ENCODE measurements around the gene FMO2.
A peak's percentile ranks its signal among the peaks of the same experiment; 100 is the strongest.

FMO2 gene

GRCh38 chr1:171172471-171172870, 12.6 kb upstream of the FMO2 start:
- DNase-seq (ENCODE audit: extremely low spot score, insufficient read length, low read depth): no peak
- no peak for FAIRE-seq

GRCh38 chr1:171173069-171173468, 12.0 kb upstream of the FMO2 start:
- FAIRE-seq: no peak
- DNase-seq (ENCODE audit: extremely low spot score, insufficient read length, low read depth): no peak

DNA sequence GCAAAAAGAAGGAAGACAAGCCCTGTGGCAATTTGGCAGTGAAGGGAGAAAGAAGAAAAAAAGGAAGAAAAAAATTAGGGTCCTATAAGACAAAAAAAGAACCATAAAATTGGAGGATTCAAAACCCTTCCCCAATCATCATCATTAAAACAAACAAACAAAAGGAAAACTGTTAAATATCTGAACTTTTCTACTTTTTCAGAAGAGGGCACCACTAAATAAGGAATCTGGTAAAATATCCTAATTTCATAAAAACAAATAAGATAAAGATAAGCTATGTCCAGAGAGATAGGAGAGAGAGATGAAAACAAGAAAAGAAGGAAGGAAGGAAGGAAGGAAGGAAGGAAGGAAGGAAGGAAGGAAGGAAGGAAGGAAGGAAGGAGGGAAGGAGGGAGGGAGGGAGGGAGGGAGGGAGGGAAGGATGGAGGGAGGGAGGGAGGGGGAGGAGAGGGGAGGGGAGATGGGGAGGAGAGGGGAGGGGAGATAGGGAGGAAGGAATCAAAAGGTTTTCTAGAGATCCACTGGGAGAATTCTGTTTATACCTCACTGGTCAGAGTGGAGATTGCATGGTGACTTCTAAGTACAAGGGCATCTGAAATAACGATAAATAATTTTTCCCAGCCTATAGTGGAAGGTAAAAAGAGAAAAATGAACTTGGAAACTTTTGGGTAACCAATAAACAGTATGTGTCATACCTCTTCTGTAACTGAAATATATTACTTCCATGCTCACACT, 10.4 kb upstream of the FMO2 start:
- no peak for DNase-seq (ENCODE audit: extremely low spot score, insufficient read length, low read depth)
- no peak for FAIRE-seq

DNA sequence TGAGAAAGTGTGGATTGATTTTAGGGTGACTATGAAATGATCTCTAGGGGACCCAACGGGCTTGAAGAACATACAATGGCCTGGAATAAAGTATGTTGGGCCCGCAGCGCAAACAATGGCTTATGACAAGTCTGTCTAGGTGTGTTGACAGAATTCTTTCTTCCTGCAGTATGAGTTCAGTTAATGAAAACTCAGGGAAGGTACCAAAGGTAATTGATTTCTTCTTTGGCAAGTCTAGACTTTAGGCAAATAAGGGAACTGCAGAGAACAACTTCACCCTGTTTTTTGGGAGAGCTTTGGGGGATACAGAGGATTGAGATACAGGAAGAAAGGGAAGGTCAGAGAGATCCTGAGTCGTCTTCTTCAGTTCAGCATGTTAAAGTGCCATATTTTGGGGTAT, 7.8 kb upstream of the FMO2 start:
- FAIRE-seq (no peak), DNase-seq (ENCODE audit: extremely low spot score, insufficient read length, low read depth) (no peak)

- no peak for FAIRE-seq
- DNase-seq (ENCODE audit: extremely low spot score, insufficient read length, low read depth): no peak
Observed at GRCh38 chr1:171179318-171180227, 5.5 kb upstream of the FMO2 start.

DNA sequence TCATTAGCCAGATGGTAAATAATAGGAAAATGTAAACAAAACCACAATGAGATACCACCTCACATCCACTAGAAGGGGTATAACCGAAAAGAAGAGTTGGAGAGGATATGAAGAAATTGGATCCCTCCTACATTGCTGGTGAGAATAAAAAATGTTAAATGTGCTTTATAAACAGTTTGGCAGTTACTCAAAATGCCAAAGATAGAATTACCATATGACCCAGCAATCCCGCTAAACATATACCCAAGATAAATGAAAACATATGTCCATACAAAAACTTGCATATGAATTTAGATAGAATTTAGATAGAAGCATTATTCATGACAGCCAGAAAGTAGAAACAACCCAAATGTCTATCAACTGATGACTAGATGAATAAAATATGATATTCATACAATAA, 4.4 kb upstream of the FMO2 start:
- DNase-seq (ENCODE audit: extremely low spot score, insufficient read length, low read depth) (no peak), FAIRE-seq (no peak)

DNA sequence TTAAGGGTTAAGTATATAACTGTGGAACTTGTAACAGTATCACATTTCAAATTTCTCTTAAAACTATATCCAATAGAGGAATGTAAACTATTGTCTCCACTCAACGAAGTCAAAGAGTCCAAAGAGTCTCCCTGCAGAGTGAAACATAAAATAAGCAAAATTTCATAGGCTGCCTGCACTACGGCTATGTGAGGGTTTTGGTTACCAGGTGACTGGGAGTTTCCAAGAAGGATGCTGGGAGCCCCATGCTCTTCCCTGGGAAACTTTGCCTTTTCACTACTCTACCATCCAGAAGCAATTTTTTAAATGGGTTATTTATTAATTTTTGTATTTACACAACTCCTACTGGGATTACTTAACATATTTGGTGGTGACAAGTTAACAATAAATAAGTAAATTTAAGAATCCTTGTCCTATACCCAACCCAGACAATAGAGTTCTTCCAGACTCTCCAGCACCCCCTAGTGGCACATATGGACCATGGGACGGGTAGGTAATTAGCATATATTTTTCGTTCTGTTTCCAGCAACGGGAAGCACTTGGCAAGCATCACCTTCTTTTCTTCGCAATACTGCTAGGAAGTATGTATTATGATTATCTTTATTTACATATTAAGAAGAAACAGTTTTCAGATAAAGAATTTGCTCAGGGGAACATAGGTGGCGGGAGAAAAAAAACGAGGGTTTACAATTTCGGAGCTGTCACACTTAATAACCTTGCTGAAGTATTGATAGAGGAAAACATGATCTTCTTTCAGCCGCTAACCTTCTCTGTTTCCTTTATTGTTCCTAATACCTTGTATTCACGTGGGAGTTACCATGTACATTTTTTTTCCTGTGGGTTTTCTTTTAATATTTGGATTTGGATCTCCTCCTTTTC, 3.5 kb downstream of the FMO2 start:
- DNase-seq (ENCODE audit: extremely low spot score, insufficient read length, low read depth): peak; percentile 25
- peak; percentile 77 for FAIRE-seq

DNA sequence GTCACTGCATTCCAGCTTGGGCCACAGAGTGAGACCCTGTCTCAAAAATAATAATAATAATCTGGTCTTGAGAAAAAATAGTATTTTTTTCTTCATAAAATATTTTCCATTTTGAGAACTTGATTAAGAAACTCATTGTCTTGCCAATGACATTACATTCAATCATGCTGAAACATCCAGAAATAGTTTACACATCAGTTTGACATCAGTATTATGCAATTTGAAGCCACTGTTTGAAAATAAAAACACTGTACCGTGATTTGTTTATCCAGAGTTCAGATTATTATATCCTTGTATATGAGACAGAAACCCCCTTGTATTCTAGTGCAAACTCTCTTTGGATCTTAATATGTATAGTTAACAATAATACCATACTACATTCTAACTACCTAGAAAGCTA, 6.9 kb downstream of the FMO2 start:
- no peak for DNase-seq (ENCODE audit: extremely low spot score, insufficient read length, low read depth)
- no peak for FAIRE-seq

DNA sequence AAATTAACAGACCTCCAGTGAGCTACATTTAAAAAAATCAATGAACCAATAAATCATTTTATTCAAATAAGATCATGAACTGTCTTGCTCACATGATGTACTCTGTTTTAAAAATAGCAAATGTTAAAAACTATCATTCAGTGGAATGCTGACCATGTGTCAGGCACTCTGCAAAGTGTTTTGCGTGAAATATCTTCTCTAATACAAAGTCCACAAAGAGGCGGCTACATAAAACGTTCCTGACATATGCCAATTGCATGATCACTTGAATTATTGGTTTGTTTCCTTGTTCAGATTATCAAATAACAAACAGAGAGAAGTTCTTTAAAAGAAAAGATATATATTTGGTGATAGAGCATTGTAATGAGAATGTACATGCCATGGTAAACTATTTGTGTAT, 10.7 kb downstream of the FMO2 start:
- no peak for FAIRE-seq
- DNase-seq (ENCODE audit: extremely low spot score, insufficient read length, low read depth): no peak

- FAIRE-seq (no peak), DNase-seq (ENCODE audit: extremely low spot score, insufficient read length, low read depth) (no peak)
Observed at GRCh38 chr1:171196351-171196750, 11.3 kb downstream of the FMO2 start.

- DNase-seq (ENCODE audit: extremely low spot score, insufficient read length, low read depth) (no peak), FAIRE-seq (no peak)
Observed at GRCh38 chr1:171198081-171198480, 13.0 kb downstream of the FMO2 start.

- DNase-seq (ENCODE audit: extremely low spot score, insufficient read length, low read depth): no peak
- no peak for FAIRE-seq
Observed at GRCh38 chr1:171204296-171204695, 19.2 kb downstream of the FMO2 start.

GRCh38 chr1:171206204-171206977, 21.3 kb downstream of the FMO2 start:
- no peak for FAIRE-seq
- DNase-seq (ENCODE audit: extremely low spot score, insufficient read length, low read depth): no peak

GRCh38 chr1:171206978-171207355, 21.9 kb downstream of the FMO2 start:
- FAIRE-seq (no peak), DNase-seq (ENCODE audit: extremely low spot score, insufficient read length, low read depth) (no peak)

DNA sequence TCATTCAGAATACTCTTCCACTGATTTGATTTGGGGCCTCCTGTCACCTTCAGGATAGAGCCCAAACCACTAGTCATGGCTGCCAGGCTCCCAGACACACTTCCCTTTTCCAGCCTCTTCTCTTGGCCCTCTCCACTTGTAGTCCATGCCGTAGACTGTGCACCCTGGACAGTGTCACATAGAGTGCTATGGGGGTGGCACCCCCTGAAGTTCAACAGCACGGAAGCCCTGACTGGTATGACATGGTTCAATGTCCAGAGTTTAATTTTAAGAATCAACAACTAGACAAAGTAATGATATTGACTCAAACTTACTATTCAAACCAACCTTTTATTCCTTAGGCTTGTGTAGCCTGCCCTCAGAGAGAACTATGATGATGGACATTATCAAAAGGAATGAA, 22.3 kb downstream of the FMO2 start:
- DNase-seq (ENCODE audit: extremely low spot score, insufficient read length, low read depth): no peak
- no peak for FAIRE-seq

GRCh38 chr1:171210355-171210754, 25.3 kb downstream of the FMO2 start:
- FAIRE-seq (no peak), DNase-seq (ENCODE audit: extremely low spot score, insufficient read length, low read depth) (no peak)

DNA sequence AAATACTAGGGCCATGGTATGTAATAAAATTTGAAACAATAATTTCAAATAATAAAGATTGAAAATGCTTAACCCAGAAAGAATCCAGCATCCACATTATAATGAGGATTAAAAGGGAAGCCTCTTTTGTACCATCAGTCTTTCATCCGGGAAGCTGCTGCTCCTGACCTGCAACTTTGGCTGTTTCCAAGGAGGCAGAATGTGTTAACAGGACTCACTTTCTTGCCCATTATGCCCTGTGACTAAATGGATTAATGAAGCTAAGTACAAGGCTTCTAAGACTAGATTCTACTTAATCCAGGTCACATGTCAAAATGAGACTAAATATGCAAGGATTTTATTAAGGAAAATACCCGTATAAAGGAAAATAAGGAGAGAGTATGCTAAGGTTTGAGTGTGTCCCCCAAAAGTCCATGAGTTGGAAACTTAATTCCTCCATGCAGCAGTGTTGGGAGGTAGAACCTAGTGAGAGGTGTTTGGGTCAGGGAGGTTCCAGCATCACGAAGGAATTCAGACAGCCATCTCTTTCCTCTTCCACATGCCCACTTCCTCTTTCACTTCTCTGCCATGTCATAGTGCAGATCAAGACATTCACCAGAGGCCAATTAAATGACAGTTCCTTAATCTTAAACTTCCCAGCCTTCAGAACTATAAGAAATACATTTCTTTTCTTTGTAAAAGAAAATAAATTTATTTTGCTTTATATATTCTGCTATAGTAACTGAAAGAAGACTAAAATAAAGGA, 27.7 kb downstream of the FMO2 start:
- FAIRE-seq (no peak), DNase-seq (ENCODE audit: extremely low spot score, insufficient read length, low read depth) (no peak)

DNA sequence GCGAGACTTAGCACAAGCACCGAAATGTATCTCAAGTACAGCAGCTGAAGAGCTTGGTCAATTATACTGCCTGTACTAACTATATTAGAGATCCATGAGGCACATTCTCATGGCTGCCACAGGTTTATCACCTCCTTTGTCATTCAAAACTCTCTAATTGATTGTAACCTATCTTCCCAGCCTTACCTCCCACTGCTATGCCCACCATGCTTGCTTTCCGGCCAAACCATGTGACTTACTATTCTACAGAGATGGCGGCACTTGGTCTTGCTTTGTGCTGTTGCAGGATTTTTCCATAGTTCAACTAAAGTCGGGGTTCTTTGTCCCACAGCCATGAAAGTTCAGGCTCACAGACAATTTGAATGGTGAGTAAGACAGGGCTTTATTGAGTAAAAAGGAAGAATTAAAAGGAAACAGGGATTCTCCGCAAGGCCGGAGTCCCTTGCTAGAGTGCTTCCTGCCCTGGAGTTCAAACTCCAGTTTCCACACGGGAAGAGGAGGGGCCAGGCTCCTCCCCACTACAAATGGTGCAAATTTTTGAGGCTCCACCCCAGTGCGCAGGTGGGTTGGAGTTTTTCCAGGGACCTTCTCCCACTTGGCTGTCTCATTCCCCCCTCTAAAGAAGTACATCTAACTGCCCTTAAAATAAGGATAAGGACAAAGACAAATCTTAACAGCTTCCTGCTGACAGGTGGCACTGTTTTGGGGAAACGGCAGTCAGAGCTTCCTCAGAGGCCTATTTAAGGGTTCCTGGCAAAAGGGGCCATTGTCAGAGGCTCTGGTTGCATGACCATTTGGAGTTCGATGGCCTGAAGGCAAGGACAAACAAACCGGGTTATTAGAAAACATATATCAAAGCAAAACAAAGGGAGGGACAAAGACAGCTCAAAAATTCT, 28.7 kb downstream of the FMO2 start:
- FAIRE-seq (no peak), DNase-seq (ENCODE audit: extremely low spot score, insufficient read length, low read depth) (no peak)
